Esophagus muscularis mucosa (tissue), 4 donors: ENCODE results near the gene PLD1.

Experiments
- CTCF ChIP-seq, 3 experiments: fragments of 200-600 bp in 2 of 3; fragments of 450-650 bp in 1 of 3; sonication (generic) in 2 of 3; IDR thresholded peaks; one replicate each; pipeline ENCODE4 v1.5.1; 2017 to 2019; ENCODE audit warnings: antibody characterized with exemption in 3 of 3, mild to moderate bottlenecking in 2 of 3, moderate library complexity in 1 of 3
- EP300 ChIP-seq: sonication (generic); formaldehyde crosslinking; IDR thresholded peaks from one replicate; pipeline ENCODE4 v1.6.1; 2017; ENCODE audit warnings: antibody characterized with exemption
- POLR2A ChIP-seq: fragments of 450-650 bp; IDR thresholded peaks from one replicate; pipeline ENCODE4 v1.6.1; 2017; ENCODE audit warnings: antibody characterized with exemption, moderate library complexity, mild to moderate bottlenecking, low read depth

- TF ChIP-seq POLR2A (no peak), EP300 (no peak), CTCF (IDR thresholded peaks at IDR 0.05) (no peak)
These were observed 13.8 kb upstream of the PLD1 start for GRCh38 chr3:171824116-171824515.
